WTC11 (cell line): ENCODE data around the gene MDM1. TPM values are rescaled to one million over a fixed set of nuclear protein-coding genes. Genes with fewer than 3 reads are reported as not detected.

Experiments used
- ATAC-seq: fragments of 200-7000 bp; cut with Tn5 transposase; 2 replicates; pipeline ENCODE4 v1.10.0; 2021; ENCODE audit warnings: mild to moderate bottlenecking, moderate library complexity
- CTCF ChIA-PET: fragments of 300-600 bp; sonication (Branson Sonifier 250); formaldehyde crosslinking; loops from one replicate; lab custom pipeline; 2021; ENCODE audit warnings: antibody characterized with exemption; lab: Charles Lee
- POLR2A ChIA-PET: fragments of 350-600 bp; sonication (Branson Sonifier 250); formaldehyde crosslinking; loops from one replicate; lab custom pipeline; 2021; ENCODE audit warnings: antibody characterized with exemption; lab: Charles Lee
- DNase-seq: peaks from one replicate; pipeline ENCODE4 v3.0.0; 2021; ENCODE audit warnings: low spot score
- H3K27ac Mint-ChIP-seq: 2 replicates; pipeline ENCODE4 v1.8.0; 2021; ENCODE audit warnings: mixed read lengths
- H3K27me3 Mint-ChIP-seq: 2 replicates; pipeline ENCODE4 v1.8.0; 2021; ENCODE audit warnings: low read depth, mild to moderate bottlenecking, moderate library complexity, mixed read lengths
- H3K36me3 Mint-ChIP-seq: 2 replicates; pipeline ENCODE4 v1.8.0; 2021; ENCODE audit warnings: mixed read lengths
- H3K4me1 Mint-ChIP-seq: 2 replicates; pipeline ENCODE4 v1.8.0; 2022; ENCODE audit warnings: mixed read lengths
- H3K4me3 Mint-ChIP-seq: 2 replicates; pipeline ENCODE4 v1.8.0; 2021; ENCODE audit warnings: mild to moderate bottlenecking, moderate library complexity, mixed read lengths
- H3K9me3 Mint-ChIP-seq: 2 replicates; pipeline ENCODE4 v1.8.0; 2021; ENCODE audit warnings: mixed read lengths
- ATF1 ChIP-seq: sonication (generic); formaldehyde crosslinking; IDR thresholded peaks from 2 replicates; pipeline ENCODE4 v1.8.1; 2023; ENCODE audit warnings: mild to moderate bottlenecking, moderate library complexity, missing genetic modification reagents
- CREM ChIP-seq: sonication (generic); formaldehyde crosslinking; IDR thresholded peaks from 2 replicates; pipeline ENCODE4 v1.8.1; 2022; ENCODE audit warnings: mild to moderate bottlenecking, missing genetic modification reagents, moderate library complexity
- ELF4 ChIP-seq: sonication (generic); formaldehyde crosslinking; IDR thresholded peaks from 2 replicates; pipeline ENCODE4 v1.8.1; 2022; ENCODE audit warnings: low read depth, mild to moderate bottlenecking, moderate library complexity, missing genetic modification reagents
- HMGA2 ChIP-seq: fragments of 250-450 bp; sonication (Bioruptor Pico); IDR thresholded peaks from 2 replicates; pipeline ENCODE4 v1.4.0; 2021; ENCODE audit warnings: mild to moderate bottlenecking, moderate library complexity
- IRF2 ChIP-seq: sonication (generic); formaldehyde crosslinking; IDR thresholded peaks from 2 replicates; pipeline ENCODE4 v1.8.0; 2022; ENCODE audit warnings: low read depth, missing genetic modification reagents, borderline replicate concordance
- MLX ChIP-seq: sonication (generic); formaldehyde crosslinking; IDR thresholded peaks from 2 replicates; pipeline ENCODE4 v1.8.1; 2023; ENCODE audit warnings: mild to moderate bottlenecking, missing genetic modification reagents, moderate library complexity
- MXD4 ChIP-seq: fragments of 250-450 bp; sonication (Bioruptor Pico); IDR thresholded peaks from 2 replicates; pipeline ENCODE4 v1.8.0; 2021; ENCODE audit warnings: mild to moderate bottlenecking, moderate library complexity, borderline replicate concordance
- PRRX2 ChIP-seq: fragments of 250-450 bp; sonication (Bioruptor Pico); IDR thresholded peaks from 2 replicates; pipeline ENCODE4 v1.8.0; 2021; ENCODE audit warnings: mild to moderate bottlenecking
- SMAD3 ChIP-seq: sonication (generic); formaldehyde crosslinking; IDR thresholded peaks from 2 replicates; pipeline ENCODE4 v1.8.0; 2022; ENCODE audit warnings: missing genetic modification reagents, mild to moderate bottlenecking, borderline replicate concordance
- SP1 ChIP-seq: sonication (generic); formaldehyde crosslinking; conservative IDR thresholded peaks from 2 replicates; pipeline ENCODE4 v1.8.1; 2022; ENCODE audit warnings: missing genetic modification reagents
- TCF7 ChIP-seq: sonication (generic); formaldehyde crosslinking; IDR thresholded peaks from 2 replicates; pipeline ENCODE4 v1.8.0; 2022; ENCODE audit warnings: mild to moderate bottlenecking, low read depth, missing genetic modification reagents, moderate library complexity
- ZNF281 ChIP-seq: sonication (generic); formaldehyde crosslinking; IDR thresholded peaks from 2 replicates; pipeline ENCODE4 v1.8.0; 2023; ENCODE audit warnings: mild to moderate bottlenecking, missing genetic modification reagents
- ZNF416 ChIP-seq: fragments of 250-450 bp; sonication (Bioruptor Pico); IDR thresholded peaks from 2 replicates; pipeline ENCODE4 v1.9.0; 2021; ENCODE audit warnings: mild to moderate bottlenecking, inconsistent platforms
- ZNF532 ChIP-seq: fragments of 250-450 bp; sonication (Bioruptor Pico); IDR thresholded peaks from 2 replicates; pipeline ENCODE4 v1.9.0; 2021; ENCODE audit warnings: mild to moderate bottlenecking, borderline replicate concordance
- ZSCAN18 ChIP-seq: fragments of 250-450 bp; sonication (Bioruptor Pico); IDR thresholded peaks from 2 replicates; pipeline ENCODE4 v2.1.2; 2022; ENCODE audit warnings: mild to moderate bottlenecking, moderate library complexity
- total RNA-seq: library from RNA; stranded (reverse); gene quantifications from 3 replicates; pipeline ENCODE4 v1.2.3, GENCODE V29; 2021
- TF ChIP-seq, protein P1 (sequence below): sonication (generic); formaldehyde crosslinking; IDR thresholded peaks from 2 replicates; pipeline ENCODE4 v1.8.1; 2022; ENCODE audit warnings: low read depth, mild to moderate bottlenecking, moderate library complexity, missing genetic modification reagents, borderline replicate concordance
- TF ChIP-seq, protein P2 (sequence below): fragments of 200-600 bp; IDR thresholded peaks from 2 replicates; pipeline ENCODE4 v1.8.0; 2022; ENCODE audit warnings: antibody characterized with exemption
- TF ChIP-seq, protein P3 (sequence below): fragments of 250-450 bp; sonication (Bioruptor Pico); IDR thresholded peaks from 2 replicates; pipeline ENCODE4 v1.9.0; 2021; ENCODE audit warnings: mild to moderate bottlenecking
- TF ChIP-seq, protein P4 (sequence below): fragments of 250-450 bp; sonication (Bioruptor Pico); conservative IDR thresholded peaks from 2 replicates; pipeline ENCODE4 v1.9.0; 2021; ENCODE audit warnings: mild to moderate bottlenecking

MDM1 gene
- total RNA-seq, 1 experiment from 2014 or later = 9.1 TPM

DNA sequence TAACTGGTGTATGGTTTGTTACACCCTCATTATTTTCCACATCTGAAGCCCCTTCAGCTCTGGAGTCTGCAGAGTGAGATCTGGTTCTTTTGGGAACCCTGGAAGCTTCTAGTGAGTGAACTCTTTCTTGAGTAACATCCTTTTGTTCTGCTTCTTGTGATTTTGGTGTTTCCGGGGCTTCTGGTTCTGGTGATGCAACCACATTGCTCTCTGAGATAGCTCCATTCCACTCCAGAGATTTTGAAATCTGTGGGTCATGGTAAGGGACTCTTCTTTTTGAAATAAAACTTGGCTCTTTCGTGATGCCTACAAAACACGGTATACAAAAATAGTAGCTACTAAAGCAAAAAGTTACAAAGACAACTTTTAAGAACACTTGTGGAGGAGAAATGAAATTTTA is 5.4 kb downstream of the MDM1 start (continued):
- TF ChIP-seq ZNF532 = no peak
- no peak for TF ChIP-seq CREM (CRISPR knock-in tag)
- TF ChIP-seq ATF1 = no peak
- no peak for TF ChIP-seq SMAD3
- TF ChIP-seq, all 79 proteins: peak for 0

DNA sequence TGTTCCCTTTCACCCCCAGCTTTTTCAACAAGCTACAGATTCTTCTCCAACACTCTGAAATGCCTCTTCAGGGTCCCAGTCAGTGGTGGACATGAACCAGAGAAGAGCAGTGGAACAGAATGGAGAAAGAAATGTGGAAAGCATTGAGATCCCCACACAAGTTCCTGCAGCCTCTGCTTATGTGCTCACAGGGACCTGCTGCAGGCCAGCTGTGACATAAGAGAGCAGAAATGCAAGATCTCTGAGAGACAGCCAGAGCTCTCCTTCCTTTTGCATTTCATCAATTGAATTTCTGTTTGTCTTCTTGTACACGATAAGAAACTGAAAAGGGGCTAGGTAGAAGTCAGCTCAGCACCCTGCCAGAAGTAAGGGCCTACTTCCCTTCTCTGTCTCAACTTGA is 6.2 kb downstream of the MDM1 start:
- TF ChIP-seq ZSCAN18 (CRISPR knock-in tag) = no peak
- TF ChIP-seq, protein P1, sequence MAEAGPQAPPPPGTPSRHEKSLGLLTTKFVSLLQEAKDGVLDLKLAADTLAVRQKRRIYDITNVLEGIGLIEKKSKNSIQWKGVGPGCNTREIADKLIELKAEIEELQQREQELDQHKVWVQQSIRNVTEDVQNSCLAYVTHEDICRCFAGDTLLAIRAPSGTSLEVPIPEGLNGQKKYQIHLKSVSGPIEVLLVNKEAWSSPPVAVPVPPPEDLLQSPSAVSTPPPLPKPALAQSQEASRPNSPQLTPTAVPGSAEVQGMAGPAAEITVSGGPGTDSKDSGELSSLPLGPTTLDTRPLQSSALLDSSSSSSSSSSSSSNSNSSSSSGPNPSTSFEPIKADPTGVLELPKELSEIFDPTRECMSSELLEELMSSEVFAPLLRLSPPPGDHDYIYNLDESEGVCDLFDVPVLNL (CRISPR knock-in tag) = no peak
- no peak for TF ChIP-seq TCF7 (CRISPR knock-in tag)
- no peak for TF ChIP-seq MXD4
- no peak for TF ChIP-seq HMGA2 (CRISPR knock-in tag)
- TF ChIP-seq SMAD3 = no peak
- TF ChIP-seq, protein P2, sequence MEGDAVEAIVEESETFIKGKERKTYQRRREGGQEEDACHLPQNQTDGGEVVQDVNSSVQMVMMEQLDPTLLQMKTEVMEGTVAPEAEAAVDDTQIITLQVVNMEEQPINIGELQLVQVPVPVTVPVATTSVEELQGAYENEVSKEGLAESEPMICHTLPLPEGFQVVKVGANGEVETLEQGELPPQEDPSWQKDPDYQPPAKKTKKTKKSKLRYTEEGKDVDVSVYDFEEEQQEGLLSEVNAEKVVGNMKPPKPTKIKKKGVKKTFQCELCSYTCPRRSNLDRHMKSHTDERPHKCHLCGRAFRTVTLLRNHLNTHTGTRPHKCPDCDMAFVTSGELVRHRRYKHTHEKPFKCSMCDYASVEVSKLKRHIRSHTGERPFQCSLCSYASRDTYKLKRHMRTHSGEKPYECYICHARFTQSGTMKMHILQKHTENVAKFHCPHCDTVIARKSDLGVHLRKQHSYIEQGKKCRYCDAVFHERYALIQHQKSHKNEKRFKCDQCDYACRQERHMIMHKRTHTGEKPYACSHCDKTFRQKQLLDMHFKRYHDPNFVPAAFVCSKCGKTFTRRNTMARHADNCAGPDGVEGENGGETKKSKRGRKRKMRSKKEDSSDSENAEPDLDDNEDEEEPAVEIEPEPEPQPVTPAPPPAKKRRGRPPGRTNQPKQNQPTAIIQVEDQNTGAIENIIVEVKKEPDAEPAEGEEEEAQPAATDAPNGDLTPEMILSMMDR = no peak
- TF ChIP-seq ZNF281 = no peak
- no peak for TF ChIP-seq PRRX2 (CRISPR knock-in tag)
- Mint-ChIP-seq H3K9me3 (no peaks in the 10 kb centered on the region), H3K36me3 (peaks cover 5% of the 10 kb centered on the region; the same call in 1 of the 2 replicates), H3K4me1 (peaks cover 16% of the 10 kb centered on the region), H3K27ac (no peak overlapping the region), H3K27me3 (no peaks in the 10 kb centered on the region), H3K4me3 (no peak overlapping the region)
- no peak for DNase-seq
- CTCF ChIA-PET = interaction anchor here (1.0 kb wide), 1 partner anchor 9 kb away, joined by 4 read pairs; no protein-coding TSS in a partner anchor
- POLR2A ChIA-PET = no interaction called here
- ATAC-seq = no peak

DNA sequence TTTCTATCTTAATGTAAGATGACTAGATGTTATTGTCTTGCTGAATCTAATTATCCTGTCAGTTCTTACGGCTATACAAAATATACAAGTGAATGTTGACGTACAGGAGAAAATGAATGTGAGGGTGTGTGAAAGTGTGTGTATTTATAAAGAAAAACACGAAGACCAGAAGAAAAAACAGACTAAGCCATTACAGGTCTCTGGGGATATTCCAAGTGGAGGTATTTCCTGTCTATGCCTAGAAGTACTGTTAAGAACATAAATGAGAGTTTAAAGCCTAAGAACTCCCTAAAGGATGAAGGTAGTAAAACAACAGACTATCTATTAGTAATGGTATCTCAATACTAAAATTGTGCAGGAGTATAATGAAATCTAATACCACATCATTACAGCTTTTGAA is 7.6 kb downstream of the MDM1 start:
- H3K4me3 Mint-ChIP-seq = no peak overlapping the region
- ChIA-PET POLR2A (no interaction called here), CTCF (interaction anchor here (1.2 kb wide), 1 partner anchor 102 kb away, joined by 3 read pairs; no protein-coding TSS in a partner anchor)
- no peaks in the 10 kb centered on the region for H3K9me3 Mint-ChIP-seq
- no peak for DNase-seq
- no peaks in the 10 kb centered on the region for H3K27me3 Mint-ChIP-seq
- ATAC-seq = no peak
- peaks cover 5% of the 10 kb centered on the region; the same call in 1 of the 2 replicates for H3K36me3 Mint-ChIP-seq
- peaks cover 10% of the 10 kb centered on the region for H3K4me1 Mint-ChIP-seq
- no peak overlapping the region for H3K27ac Mint-ChIP-seq
- TF ChIP-seq SP1 (CRISPR knock-in tag) (no peak), ZNF416 (CRISPR knock-in tag) (no peak), MLX (CRISPR knock-in tag) (no peak), ELF4 (no peak), HMGA2 (CRISPR knock-in tag) (no peak), IRF2 (CRISPR knock-in tag) (no peak)
- TF ChIP-seq, protein P3, sequence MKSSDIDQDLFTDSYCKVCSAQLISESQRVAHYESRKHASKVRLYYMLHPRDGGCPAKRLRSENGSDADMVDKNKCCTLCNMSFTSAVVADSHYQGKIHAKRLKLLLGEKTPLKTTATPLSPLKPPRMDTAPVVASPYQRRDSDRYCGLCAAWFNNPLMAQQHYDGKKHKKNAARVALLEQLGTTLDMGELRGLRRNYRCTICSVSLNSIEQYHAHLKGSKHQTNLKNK (CRISPR knock-in tag) = no peak
- TF ChIP-seq, protein P4, sequence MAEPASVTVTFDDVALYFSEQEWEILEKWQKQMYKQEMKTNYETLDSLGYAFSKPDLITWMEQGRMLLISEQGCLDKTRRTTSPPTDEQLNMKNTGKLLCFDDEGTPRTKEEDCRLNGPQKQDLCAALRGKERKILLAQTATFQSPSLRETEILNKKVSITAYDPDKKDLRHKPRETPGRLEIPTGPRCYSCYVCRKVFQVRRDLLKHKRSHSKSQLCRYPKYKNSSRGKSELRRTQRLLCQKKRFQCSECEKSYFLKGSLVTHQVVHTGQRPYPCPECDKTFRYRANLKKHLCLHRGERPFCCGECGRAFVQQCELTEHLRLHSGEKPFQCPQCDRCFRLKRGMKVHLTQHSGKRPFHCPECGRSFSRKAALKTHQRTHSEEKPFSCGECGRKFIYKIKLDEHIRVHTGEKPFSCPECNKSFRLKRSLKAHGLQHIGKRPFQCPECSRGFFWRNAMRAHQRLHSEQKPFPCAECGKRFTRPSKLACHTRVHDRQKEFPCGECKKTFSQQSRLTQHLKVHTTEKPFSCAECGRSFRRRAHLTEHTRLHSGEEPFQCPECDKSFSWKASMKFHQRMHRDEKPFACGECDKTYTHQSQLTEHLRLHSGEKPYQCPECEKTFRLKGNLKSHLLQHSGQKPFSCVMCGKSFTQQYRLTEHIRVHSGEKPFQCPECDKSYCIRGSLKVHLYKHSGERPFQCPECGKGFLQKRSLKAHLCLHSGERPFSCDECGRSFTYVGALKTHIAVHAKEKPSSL = no peak
